NAMALWA (cell line): ENCODE measurements around the gene SH3GLB2.

Experiments used
- DNase-seq: peaks from one replicate; pipeline ENCODE4 v3.0.0-alpha.2; 2015; ENCODE audit warnings: low spot score

Gene SH3GLB2

DNA sequence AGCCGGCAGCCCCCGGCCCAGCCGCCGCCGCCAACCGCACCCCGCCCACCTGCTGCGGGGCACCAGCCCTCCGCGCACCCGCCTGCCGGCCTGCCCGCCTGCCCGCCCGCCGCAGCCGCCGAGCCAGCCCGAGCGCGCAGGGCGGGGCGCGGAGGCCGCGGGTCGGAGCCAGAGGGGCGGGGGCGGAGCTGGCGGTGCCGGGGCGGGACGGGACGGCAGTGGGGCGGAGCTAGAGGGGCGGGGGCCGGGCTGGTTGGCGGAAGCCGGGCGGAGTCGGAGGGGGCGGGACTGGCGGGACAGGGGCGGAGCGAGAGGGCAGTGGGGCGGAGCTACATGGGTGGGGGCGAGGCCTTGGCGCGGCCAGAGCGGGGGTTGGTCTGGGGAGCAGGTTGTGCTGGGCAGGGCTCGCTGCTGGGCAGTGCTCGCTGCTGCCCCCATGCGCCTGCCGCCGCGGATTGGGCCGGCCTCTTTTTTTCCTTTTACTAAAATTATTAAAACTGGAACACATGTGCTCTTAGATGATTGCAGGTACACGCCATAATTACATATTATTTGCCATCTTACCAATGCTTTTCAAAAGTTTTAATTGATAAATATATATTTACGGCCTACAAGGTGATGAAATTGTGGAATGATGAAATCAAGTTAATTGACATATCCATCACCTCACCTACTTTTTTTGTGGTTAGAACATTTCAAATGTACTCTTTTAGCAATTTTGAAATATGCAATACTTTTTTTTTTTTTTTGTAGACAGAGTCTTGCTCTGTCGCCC, at the start of gene SH3GLB2:
TSS of gene SH3GLB2 (minus strand) at position 140 of the 775 bp plus-strand sequence. CDS start 177 bp downstream, outside the sequence.
- DNase-seq = peak; percentile 86

DNA sequence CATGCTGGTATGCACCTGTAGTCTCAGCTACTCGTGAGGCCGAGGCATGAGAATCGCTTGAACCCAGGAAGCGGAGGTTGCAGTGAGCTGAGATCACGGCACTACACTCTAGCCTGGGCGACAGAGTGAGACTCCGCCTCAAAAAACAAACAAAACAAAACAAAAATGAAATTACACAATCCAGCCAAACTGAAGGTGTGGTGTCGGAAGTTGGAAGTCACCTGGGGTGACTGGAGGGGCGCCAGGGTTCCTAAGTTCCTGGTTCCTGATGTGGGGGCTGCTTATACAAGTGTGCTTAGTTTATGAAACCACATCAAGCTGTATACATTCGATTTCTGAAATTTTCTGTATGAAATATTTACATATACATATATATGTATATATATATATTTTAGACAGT, 49.1 kb upstream of the SH3GLB2 start:
- DNase-seq = no peak

DNA sequence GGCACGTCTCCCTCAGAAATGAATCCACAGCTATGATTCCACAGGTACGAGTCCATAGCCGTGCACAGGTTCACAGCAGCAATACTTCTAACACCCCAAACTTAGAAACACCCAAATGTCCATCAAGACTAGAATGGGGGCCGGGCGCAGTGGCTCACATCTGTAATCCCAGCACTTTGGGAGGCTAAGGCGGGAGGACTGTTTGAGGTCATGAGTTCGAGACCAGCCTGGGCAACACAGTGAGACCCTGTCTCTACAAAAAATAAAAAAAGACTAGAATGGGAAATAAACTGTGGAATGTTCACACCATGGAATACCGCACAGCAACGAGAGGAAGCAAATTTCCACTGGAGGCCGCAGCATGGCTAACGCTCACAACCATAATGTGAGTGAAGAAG, 48.5 kb upstream of the SH3GLB2 start:
- no peak for DNase-seq

DNA sequence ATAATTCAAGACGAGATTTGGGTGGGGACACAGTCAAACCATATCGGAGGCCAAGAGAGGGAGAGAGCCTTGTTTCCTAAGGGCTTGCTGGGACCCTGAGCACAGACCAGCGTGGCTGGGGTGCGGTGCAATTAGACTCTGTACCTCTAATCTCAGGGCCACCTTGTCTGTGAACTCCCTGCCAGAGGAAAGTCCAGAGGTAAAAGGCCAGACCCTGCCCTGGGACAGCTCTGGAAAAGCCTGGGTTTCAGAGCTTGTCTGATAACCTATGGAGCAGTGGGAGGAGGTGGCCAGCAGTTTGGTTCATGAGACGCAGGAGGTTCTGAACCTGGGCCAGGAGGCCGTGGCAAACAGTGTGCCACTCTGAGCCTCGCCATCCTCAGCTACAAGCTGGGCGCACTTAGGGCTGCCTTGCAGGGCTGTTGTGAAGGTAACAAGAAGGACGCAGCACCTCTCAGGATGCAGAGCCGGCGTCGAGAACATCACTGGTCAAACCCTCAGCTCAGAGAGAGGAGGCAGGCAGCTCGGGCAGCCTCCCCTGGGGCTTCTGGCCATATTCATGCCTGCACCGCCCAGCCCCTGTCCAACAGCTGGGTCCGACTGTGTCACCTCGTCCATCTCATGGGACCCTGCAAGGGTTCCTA, 48.0 kb upstream of the SH3GLB2 start:
- no peak for DNase-seq

DNA sequence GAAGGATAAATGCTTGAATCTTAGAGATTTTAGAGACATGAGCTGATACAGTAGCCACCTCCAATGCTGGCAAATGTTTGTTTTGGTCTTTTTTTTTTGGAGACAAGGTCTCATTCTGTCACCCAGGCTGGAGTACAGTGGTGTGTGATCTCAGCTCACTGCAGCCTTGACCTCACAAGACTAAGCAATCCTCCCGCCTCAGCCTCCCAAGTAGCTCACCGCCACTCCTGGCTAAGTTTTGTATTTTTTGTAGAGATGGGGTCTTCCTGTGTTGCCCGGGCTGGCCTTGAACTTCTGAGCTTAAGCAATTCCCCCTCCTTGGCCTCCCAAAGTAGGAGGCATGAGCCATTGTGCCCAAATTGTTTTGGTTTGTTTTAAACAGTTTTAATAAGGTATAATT, 46.0 kb upstream of the SH3GLB2 start:
- DNase-seq = no peak

DNA sequence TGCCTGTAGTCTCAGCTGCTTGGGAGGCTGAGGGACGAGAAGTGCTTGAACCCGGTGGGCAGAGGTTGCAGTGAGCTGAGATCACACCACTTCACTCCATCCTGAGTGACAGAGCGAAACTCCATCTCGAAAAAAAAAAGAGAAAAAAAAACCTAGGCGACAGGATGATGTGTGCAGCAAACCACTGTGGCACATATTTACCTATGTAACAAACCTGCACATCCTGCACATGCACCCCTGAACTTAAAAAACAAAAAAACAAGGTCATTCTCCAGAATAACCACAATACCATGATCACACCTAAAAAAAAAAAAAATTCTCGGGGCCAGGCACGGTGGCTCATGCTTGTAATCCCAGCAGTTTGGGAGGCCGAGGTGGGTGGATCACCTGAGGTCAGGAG, 45.3 kb upstream of the SH3GLB2 start:
- DNase-seq = no peak

DNA sequence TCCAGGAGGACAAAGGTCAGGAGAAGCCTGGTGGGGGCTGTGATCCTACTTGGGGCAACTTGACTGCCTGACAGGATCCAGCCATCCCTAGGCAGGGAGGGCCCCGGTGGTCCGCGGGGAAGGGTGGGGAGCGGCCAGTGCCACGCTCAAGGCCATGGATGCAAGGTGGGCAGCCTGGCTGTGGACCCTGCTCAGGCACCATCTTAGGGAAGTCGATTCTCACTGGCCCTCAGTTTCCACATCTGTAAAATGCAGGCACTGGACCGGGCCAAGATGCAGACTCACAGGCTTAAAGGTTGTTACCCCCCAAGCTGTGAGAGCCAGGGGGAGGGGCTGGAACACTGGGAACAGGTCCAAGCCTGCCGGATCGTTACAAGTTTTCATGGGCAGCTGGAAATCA, 44.0 kb upstream of the SH3GLB2 start:
- no peak for DNase-seq

DNA sequence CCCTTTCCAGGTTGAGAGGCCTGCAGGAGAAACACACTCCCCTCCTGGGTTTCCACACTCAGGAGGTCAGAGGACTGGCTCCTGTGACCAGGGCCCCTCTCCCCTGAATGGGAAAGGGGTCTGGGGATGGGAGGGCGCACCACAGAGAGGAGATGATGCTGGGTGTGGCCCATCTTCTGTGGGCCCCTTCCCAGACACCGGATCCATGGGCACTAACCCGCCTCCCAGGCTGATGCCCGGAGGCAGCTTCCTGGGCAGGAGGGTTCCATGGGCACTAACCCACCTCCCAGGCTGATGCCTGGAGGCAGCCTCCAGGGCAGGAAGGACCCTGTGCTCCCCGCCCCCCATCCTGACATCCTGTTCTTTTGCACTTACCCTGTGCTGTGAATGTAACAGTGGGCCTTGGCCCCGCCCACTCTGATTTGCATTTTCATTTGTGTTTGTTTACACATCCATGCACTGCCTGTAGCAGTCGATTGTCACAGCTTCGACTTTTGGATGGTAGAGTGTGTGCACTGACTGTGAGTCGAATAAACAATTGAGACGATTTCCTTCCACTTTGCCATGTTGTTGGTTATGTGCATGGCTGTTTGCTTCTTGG, 43.5 kb upstream of the SH3GLB2 start:
- DNase-seq = peak; percentile 42

DNA sequence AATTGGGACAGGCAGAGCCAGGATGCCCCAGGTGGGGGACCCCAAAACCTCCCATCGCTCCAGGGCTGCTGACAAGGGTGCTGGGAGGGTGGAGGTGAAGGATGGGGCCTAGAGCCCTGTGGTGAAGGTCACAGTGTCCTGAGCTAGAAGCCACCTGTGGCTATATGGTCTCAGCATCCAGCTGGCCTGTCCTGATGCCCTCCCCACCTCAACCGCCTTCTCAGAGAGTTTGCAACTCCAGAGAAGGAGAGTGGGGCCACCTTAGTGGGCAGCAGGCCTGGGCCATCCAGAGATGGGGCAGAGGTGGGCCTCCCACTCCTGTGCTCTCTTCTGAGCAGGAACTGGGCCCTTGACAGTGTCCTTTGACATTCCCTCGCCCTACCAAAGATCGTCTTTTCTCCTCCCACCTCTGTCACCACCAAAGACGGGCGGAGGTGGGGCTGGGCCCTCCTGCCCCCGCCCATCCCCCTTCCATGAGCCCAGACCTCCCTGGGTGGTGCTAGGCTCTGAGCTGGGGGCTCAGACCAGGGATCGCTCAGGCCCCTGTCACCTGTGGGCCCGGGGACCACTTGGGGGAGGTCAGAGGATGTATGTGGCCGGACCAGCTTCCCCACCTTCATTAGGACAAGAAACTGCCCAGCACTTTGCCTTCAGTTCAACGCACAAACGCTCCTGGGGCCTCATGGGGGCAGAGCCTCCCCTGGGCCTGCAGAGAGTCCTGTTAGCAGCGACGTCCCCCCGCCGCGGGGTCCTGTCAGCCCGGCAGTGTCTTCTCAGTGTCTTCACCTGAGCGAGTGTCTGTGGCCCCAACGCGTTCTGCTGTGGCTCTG, 42.8 kb upstream of the SH3GLB2 start:
- no peak for DNase-seq

DNA sequence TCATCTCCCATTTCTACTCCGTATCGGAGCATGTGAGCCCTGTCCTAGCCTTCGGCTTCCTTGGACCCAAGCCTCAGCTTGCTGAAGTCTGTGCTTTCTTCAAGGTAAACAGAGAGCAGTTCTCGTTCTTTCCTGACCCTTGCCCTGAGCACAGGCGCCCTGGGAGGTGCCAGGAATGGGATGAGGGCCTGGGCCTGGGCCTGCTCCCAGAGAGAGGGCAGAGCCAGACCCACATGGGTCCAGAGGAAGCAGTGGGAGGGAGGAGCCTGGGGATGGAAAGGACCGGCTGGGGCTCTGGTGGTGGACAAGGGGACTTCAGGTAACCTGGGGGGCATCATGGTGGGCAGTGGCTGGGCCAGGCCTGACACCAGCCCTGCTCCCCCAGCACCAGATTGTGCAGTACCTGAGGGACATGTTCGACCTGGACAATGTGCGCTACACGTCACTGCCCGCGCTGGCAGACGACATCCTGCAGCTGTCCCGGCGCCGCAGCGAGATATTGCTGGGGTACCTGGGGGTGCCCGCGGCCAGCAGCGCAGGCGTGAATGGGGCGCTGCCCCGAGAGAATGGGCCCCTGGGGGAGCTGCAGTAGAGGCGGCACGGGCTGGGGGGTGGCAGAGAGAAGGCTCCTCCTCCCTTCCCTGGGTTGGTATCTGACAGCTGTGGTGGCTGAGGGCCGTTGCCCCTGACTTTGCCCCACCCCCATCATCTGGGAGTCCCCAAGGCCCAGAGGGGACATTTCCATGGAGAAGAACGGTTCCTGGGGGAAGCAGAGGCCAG, 41.9 kb upstream of the SH3GLB2 start:
- DNase-seq = no peak

DNA sequence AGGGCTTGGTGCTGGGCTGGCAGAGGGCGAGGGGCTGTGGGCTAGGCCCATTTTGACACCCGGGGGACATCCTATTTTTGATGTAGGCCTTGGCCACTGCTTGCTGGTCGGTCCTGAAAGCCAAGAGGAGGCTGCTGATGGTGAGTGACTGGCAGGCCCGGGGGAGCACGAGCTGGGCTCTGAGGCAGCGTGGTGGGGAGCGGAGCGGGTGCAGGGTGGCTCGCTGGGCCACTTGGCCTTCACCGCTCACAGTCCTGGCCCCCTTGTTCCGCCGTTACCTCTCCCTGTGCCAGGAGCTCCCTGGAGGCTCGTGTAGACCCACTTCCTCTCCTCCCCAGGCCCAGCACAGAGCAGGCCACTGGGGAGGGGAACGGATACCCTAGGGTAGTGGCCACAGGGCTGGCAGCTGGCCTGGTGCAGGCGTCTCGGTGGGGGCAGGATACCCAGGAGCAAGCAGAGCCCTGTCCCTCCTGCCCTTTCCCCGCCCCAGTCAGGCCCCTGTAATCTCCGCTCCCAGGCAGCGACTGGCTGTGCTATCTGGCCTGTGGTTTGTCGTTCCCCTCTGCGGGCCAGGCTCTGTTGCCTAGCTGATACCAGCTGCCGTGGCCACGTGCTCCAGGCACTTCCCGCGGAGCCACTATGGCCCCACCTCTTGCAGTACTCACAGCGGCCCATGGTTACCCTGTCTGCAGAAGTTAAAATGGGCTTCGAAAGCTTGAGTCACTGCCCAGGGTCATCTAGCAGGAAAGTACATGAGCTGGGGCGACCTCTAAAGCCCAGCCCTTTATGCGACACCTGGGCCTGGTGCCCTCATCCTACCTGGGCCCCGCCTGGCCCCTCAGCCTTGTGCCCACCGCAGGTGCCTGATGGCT, 41.1 kb upstream of the SH3GLB2 start:
- peak; percentile 57 for DNase-seq

DNA sequence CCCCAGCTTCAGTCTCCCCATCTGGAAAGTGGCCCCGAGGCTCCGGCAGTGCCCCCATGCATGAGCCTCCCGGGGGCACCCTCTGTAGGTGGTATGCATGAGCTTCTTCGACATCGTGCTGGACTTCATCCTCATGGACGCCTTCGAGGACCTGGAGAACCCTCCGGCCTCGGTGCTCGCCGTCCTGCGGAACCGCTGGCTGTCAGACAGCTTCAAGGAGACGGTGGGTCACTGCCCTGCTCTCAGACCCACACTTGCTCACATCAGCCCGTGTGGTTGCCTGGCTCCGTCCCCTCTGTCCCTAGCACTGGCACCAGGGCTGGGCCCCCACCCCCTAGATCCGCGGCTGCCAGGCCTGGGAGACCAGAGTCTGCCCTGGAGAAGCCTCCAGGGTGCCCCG, 40.0 kb upstream of the SH3GLB2 start:
- no peak for DNase-seq

DNA sequence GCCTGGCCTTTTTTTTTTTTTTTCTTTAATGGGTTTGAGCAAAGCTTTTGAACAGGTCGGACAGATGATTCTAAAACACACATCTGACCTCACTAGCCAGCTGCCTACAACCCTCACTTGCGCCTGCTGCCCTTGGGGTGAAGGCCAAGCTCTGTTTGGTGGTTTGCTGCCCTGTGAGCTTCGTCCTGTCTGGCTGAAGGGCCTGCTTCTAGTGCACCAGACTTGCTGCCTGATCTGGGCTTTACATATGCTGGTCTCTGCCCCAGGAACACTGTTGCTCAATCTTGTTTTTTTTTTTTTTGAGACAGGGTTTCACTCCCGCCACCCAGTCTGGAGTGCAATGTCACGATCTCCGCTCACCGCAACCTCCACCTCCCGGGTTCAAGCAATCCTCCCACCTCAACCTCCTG, 36.4 kb upstream of the SH3GLB2 start:
- no peak for DNase-seq

DNA sequence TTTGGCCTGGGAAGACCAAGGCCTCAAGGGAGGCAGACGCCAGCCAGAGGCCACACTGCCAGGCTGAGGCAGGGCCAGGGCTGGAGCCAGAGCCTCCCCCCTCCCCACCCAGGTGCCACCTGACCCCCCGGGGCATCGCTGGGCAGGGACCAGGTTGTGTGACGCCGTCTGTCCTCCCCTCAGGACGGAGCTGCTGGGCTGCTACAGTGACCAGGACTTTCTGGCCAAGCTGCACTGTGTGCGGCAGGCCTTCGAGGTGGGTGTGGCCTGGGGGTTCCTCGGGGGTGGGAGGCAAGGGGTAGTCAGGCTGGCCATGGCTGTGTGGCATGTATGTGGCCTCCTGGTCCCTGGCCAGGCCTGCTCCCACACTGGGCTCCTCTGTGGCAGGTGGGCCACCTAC, 34.9 kb upstream of the SH3GLB2 start:
- no peak for DNase-seq

DNA sequence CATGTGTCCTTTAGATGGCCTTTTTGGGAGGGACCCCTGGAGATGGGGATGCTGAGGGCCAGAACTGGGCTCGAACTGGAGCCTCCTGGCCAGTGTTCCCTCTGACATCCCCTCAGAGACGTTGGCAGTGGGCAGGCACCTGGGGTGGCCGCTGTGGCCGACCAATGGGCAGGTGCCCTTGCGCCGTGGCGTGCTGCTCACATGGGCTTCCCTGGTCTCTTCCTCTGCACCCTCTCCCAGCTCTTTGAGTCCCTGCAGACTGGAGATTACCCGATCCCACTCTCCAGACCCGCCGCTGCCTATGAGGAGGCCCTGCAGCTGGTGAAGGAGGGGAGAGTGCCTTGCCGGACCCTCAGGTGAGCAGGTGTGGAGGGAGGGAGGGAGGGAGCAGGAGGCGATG, 32.9 kb upstream of the SH3GLB2 start:
- DNase-seq = no peak

DNA sequence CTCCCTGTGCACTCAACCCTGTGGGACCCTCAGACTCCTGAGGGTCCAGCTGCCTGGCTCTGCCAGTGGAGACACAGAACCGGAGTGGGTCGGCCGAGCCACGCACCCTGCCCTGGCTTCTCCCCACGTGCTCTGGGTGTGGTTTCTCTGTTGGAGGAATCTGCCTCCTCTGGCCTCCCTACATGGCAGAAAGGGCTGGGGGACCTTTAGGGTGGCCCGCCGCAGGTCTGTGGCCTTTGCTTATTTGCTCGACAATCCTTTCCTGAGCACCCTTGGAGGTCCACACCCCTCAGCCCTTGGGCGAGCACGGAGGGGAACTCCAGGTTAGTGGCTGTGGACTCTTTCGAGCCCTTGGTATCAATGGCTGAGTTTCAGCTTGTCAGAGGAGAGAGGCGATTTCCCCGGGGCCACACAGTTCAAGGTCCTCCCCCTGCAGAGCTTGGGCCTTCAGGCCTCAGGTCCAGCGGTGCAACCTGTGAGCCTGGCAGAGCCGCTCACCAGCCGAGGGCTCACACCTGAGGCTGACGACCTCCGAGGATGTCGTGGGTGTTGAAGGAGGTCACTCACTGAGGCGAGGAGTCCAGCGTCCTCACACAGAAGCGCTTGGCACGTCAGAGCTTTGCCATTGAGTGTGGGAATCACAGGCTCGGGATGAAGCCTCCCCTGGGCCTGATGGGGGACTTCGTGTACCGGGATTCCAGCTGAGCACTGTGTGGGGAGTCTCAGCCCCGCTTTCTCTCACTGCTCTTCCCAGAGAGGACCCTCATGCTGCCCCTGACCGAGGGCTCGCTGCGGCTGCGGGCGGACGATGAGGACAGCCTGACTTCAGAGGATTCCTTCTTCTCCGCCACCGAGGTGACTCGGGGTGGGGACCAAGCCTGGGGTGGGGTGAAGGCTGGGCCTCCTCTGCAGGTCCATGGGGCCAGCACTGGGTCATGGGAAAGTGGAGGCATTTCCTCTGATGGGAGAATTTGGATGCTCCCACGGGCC, 32.0 kb upstream of the SH3GLB2 start:
- no peak for DNase-seq

DNA sequence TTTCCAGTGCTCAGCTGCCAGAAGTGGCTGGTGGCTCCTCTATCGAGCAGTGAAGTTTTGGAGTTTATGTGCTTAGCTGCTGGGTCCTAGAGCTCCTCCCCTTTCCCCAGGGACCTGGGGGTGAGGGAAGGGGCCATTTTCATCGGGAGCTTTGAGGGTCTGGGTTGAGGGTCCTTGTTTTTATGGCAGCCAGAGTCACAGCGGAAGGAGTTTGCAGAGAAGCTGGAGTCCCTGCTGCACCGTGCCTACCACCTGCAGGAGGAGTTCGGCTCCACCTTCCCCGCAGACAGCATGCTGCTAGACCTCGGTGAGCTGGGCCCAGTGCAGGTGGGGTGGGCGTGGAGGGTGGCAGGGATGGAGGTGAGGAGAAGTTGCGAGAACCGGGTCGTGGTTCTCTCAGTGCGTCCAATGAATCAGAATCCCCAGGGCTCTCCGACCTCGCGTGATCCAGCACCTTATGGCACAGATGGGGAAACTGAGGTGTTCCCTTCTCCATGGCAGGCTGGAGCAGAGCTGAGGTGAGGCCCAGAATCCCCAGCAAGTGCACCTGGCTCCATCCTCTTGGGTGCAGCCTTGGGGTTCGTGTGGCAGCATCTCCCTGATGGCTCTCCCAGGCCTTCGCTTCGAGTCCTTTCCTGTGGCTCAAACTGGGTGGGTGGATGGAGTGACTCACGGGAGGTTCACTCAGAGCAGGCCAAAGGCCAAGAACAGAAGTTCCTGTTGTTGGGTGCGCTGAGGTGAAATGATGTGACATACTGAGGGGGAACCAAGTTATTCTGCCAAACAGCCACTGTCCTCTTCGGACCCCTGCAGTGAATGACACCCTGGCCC, 31.0 kb upstream of the SH3GLB2 start:
- no peak for DNase-seq

DNA sequence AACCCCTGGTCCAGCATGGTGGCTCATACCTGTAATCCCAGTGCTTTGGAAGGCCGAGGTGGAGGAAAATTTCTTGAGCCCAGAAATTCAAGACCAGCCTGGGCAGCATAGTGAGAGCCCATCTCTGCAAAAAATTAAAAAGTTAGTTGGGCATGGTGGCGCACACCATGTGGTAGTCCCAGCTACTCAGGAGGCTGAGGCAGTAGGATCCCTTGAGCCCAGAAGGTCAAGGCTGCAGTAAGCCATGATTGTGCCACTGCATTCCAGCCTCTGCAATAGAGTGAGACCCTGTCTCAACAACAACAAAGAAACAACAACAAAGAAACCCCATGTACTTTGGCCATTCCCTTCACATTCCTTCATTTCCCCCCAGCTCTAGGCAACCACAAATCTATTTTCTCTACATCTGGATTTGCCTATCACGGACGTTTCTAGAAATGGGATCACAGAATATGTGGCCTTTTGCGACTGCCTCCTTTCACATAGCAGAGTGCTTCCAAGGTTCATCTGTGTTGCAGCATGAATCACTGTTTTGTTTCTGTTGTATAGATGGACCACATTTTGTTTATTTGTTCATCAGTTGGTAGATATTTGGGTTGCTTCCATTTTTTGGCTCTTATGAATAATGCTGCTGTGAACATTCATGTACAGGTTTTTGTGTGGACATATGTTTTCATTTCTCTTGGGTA, 26.2 kb upstream of the SH3GLB2 start:
- DNase-seq = no peak
